Activated gamma-delta T cell treated with Interleukin-2 at 50 U/mL for 16 hours (primary cell): ENCODE measurements around the gene PCDHB10.
"Not testable (repeated sequence)": the region's sequence is repeated elsewhere in the genome, so short reads cannot be mapped to it uniquely, and the experiment has no call there.

ENCODE experiments used
- DNase-seq: peaks from one replicate; pipeline ENCODE4 v3.0.0-alpha.2; 2020

PCDHB10 gene

DNA sequence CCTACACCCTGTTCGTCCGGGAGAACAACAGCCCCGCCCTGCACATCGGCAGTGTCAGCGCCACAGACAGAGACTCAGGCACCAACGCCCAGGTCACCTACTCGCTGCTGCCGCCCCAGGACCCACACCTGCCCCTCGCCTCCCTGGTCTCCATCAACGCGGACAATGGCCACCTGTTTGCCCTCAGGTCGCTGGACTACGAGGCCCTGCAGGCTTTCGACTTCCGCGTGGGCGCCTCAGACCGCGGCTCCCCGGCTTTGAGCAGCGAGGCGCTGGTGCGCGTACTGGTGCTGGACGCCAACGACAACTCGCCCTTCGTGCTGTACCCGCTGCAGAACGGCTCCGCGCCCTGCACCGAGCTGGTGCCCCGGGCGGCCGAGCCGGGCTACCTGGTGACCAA lies 3.5 kb upstream of the PCDHB10 start:
- DNase-seq, result not testable (repeated sequence)

DNA sequence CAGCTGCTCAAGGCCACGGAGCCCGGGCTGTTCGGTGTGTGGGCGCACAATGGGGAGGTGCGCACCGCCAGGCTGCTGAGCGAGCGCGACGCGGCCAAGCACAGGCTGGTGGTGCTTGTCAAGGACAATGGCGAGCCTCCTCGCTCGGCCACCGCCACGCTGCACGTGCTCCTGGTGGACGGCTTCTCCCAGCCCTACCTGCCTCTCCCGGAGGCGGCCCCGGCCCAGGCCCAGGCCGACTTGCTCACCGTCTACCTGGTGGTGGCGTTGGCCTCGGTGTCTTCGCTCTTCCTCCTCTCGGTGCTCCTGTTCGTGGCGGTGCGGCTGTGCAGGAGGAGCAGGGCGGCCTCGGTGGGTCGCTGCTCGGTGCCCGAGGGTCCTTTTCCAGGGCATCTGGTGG lies 3.0 kb upstream of the PCDHB10 start:
- not testable (repeated sequence) for DNase-seq

GRCh38 chr5:141194332-141194731 lies 2.2 kb downstream of the PCDHB10 start:
- DNase-seq, result not testable (repeated sequence)

DNA sequence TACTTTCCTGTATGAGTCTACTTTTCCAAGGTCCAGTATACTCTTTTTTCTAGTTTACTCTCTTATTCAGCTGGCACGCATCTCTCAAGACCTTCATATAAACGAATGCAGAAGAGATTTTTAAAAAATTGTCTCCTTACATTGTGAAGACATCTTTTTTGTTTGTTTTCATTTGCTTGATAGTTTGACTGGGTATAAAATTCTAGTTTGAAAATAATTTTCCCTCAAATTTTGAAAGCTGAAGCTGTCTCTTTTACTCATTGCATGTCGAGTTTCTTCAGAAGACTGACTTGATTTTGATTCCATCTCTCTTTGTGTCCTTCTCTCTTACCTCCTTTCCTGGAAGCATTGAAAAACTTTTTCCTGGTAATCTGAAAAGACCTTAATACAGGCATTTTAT lies 4.2 kb downstream of the PCDHB10 start:
- DNase-seq, result no peak

DNA sequence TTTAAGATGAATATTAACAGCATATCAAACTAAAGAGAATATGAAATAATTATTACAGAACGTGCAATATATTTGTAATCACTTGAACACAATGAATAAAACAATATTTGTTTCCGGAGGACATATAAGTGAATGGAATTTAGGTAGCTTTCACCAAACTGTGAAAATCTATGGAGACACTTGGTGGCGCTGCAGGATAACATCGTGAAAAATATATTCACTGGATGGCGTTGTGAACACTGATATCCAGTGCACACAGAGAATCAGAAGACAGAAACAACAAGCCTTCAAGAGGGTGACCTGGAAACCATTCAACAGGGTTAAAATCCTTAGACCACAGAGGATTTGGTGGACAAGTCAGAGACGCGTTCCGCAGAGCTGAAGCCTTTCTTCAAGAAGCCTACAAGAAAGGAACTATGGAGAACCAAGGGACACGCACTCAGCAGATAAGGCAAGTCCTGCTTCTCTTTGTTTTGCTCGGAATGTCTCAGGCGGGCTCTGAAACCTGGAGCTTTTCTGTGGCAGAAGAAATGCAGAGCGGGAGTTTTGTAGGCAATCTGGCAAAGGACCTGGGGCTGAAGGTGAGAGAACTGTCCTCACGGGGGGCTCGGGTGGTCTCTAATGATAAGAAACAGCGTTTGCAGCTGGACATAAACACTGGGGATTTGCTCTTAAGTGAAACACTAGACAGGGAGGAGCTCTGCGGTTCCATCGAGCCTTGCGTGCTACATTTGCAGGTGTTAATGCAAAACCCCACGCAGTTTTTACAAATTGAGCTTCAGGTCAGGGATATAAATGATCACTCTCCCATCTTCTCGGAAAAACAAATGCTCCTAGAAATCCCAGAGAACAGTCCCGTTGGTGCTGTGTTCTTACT lies 7.4 kb downstream of the PCDHB10 start, which contains the start of gene PCDHB11:
Gene PCDHB11 (plus strand): TSS at position 269 of the 877 bp plus-strand sequence. CDS start 148 bp downstream, at position 417.
- no peak for DNase-seq

DNA sequence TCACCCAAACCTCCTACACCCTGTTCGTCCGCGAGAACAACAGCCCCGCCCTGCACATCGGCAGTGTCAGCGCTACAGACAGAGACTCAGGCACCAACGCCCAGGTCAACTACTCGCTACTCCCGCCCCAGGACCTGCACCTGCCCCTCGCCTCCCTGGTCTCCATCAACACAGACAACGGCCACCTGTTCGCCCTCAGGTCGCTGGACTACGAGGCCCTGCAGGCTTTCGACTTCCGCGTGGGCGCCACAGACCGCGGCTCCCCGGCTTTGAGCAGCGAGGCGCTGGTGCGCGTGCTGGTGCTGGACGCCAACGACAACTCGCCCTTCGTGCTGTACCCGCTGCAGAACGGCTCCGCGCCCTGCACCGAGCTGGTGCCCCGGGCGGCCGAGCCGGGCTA lies 9.0 kb downstream of the PCDHB10 start:
- not testable (repeated sequence) for DNase-seq

- DNase-seq, result not testable (repeated sequence)
Measured at GRCh38 chr5:141201646-141202045, 9.5 kb downstream of the PCDHB10 start.

DNA sequence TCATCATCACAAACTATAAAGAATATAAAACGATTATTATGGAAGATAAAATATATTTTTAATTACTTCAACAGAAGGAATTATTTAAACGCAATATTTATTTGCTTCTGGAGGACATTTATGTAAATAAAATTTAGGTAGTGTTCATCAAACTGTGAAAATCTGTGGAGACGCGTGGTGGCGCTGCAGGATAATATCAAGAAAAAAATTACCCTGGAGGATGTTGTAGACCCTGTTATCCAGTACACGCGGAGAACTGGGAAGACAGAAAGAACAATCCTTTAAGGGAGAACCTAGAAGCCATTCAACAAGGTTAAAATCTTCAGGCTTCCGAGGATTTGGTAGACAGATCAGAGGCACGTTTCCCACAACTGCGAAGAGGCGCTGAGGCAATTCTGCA lies 16.3 kb downstream of the PCDHB10 start, which contains the start of gene PCDHB12:
Gene PCDHB12 (plus strand): TSS at position 242 of the 400 bp plus-strand sequence. CDS start 189 bp downstream, outside the sequence.
- DNase-seq, result no peak

GRCh38 chr5:141210281-141210680 lies 18.1 kb downstream of the PCDHB10 start:
- DNase-seq, result not testable (repeated sequence)

- DNase-seq, result not testable (repeated sequence)
Measured at GRCh38 chr5:141210849-141211248, 18.7 kb downstream of the PCDHB10 start.

- not testable (repeated sequence) for DNase-seq
Measured at GRCh38 chr5:141213656-141214339, 21.6 kb downstream of the PCDHB10 start, which contains the start of gene PCDHB13. Gene PCDHB13, plus strand, starts transcription at chr5:141213919. Its CDS starts 205 bp downstream, at chr5:141214124.

DNA sequence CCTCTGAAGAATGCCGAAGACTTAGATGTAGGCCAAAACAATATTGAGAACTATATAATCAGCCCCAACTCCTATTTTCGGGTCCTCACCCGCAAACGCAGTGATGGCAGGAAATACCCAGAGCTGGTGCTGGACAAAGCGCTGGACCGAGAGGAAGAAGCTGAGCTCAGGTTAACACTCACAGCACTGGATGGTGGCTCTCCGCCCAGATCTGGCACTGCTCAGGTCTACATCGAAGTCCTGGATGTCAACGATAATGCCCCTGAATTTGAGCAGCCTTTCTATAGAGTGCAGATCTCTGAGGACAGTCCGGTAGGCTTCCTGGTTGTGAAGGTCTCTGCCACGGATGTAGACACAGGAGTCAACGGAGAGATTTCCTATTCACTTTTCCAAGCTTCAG lies 22.4 kb downstream of the PCDHB10 start:
- not testable (repeated sequence) for DNase-seq

DNA sequence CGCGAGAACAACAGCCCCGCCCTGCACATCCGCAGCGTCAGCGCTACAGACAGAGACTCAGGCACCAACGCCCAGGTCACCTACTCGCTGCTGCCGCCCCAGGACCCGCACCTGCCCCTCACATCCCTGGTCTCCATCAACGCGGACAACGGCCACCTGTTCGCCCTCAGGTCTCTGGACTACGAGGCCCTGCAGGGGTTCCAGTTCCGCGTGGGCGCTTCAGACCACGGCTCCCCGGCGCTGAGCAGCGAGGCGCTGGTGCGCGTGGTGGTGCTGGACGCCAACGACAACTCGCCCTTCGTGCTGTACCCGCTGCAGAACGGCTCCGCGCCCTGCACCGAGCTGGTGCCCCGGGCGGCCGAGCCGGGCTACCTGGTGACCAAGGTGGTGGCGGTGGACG lies 23.4 kb downstream of the PCDHB10 start:
- DNase-seq, result not testable (repeated sequence)

DNA sequence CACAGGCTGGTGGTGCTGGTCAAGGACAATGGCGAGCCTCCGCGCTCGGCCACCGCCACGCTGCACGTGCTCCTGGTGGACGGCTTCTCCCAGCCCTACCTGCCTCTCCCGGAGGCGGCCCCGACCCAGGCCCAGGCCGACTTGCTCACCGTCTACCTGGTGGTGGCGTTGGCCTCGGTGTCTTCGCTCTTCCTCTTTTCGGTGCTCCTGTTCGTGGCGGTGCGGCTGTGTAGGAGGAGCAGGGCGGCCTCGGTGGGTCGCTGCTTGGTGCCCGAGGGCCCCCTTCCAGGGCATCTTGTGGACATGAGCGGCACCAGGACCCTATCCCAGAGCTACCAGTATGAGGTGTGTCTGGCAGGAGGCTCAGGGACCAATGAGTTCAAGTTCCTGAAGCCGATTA lies 23.9 kb downstream of the PCDHB10 start:
- DNase-seq, result not testable (repeated sequence)

DNA sequence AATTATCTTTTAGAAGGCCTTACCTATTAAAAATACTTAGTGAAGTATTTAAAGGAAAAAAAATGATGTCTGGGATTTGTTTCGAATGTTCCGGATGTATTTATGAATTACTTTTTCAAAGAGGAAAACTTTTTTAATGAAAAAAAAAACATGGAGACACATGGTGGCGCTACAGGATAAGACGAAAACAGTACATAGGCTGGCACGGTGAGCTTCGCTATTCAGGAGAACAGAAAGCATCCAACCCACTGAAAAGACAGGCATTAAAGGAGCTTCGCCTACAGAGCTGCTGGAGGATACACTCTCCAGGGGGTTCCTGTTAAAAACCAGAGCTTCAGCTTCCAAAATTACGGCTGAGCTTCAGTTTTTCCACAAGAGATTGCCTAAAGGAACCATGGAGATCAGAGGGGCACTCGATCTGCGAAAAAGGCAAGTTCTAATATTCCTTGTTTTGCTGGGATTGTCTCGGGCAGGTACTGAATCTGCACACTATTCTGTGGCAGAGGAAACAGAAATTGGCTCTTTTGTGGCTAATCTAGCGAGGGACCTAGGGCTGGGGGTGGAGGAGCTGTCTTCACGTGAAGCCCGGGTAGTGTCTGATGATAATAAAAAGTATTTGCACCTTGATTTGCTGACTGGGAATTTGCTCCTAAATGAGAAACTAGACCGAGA lies 31.1 kb downstream of the PCDHB10 start, which contains the start of gene PCDHB14:
Gene PCDHB14 (plus strand): TSS at position 232 of the 672 bp plus-strand sequence. CDS start 163 bp downstream, at position 395.
- no peak for DNase-seq

DNA sequence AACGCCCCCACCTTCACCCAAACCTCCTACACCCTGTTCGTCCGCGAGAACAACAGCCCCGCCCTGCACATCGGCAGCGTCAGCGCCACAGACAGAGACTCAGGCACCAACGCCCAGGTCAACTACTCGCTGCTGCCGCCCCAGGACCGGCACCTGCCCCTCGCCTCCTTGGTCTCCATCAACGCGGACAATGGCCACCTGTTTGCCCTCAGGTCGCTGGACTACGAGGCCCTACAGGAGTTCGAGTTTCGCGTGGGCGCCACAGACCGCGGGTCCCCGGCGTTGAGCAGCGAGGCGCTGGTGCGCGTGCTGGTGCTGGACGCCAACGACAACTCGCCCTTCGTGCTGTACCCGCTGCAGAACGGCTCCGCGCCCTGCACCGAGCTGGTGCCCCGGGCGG lies 32.7 kb downstream of the PCDHB10 start:
- DNase-seq, result not testable (repeated sequence)

DNA sequence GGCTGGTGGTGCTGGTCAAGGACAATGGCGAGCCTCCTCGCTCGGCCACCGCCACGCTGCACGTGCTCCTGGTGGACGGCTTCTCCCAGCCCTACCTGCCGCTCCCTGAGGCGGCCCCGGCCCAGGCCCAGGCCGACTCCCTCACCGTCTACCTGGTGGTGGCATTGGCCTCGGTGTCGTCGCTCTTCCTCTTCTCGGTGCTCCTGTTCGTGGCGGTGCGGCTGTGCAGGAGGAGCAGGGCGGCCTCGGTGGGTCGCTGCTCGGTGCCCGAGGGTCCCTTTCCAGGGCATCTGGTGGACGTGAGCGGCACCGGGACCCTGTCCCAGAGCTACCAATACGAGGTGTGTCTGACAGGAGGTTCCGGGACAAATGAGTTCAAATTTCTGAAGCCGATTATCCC lies 33.3 kb downstream of the PCDHB10 start:
- DNase-seq, result not testable (repeated sequence)

DNA sequence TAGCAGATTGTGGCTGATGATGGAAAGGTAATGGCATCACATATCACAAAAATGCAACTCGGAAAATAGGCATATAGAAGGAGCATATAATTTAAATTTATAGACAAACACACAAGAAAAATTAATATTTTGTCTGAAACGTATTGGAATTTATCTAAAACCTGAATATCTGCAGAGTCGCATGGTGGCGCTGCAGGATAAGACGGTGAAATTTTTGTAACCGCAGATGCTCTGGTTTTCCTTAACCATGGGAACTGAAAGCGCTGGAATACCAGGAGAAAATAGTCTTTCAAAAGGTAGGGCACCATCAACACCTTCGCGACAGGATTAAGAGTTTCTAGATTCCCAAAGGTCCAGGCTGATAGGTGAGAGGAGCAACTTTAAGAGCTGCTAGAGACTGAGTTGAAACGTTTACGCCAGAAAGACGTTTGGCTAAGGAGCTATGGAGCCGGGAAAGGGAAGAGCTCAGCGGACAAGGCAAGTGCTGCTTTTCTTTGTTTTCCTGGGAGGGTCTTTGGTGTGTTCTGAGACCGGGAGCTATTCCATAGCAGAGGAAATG lies 42.0 kb downstream of the PCDHB10 start:
- DNase-seq, result no peak

GRCh38 chr5:141235922-141236321 lies 43.8 kb downstream of the PCDHB10 start:
- DNase-seq, result not testable (repeated sequence)

DNA sequence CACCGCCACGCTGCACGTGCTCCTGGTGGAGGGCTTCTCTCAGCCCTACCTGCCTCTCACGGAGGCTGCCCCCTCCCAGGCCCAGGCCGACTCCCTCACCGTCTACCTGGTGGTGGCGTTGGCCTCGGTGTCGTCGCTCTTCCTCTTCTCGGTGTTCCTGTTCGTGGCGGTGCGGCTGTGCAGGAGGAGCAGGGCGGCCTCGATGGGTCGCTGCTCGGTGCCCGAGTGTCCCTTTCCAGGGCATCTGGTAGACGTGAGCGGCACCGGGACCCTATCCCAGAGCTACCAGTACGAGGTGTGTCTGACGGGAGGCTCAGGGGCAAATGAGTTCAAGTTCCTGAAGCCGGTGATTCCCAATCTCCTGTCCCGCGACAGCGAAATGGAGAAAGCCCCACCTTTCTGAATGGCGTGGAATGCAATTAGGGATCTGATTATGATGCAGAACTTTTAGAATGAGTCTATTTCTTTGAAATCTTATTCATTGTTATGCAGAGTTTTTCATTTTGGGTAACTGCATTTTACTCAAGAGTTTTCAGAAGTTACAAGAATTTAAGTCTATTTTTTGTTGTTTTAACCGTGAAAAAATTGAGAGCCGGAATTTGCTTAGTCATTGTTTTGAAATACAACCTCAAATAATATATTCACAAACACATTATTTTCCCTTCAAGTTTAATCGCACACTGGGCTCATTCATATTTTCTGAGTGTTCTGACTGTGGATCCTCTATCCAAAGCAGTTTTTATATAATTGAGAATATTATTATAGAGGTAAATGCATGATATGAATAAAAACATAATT lies 44.6 kb downstream of the PCDHB10 start:
- no peak for DNase-seq

GRCh38 chr5:141241496-141241895 lies 49.3 kb downstream of the PCDHB10 start:
- DNase-seq, result no peak
